GM18867 (cell line): ENCODE results near the gene ANO7.

Experiments
- ATAC-seq: cut with Tn5 transposase; IDR thresholded peaks from one replicate; pipeline ENCODE4 v1.9.1; 2021; ENCODE audit warnings: mild to moderate bottlenecking, moderate library complexity; ENCODE audit not compliant: unreplicated experiment

The ANO7 gene

GRCh38 chr2:241225545-241225944 lies 37.1 kb downstream of the ANO7 start:
- no peak for ATAC-seq

- ATAC-seq: no peak
These were observed 37.5 kb downstream of the ANO7 start for GRCh38 chr2:241225983-241226382.

- ATAC-seq: no peak
These were observed 38.5 kb downstream of the ANO7 start for GRCh38 chr2:241226723-241227572.

- no peak for ATAC-seq
These were observed 39.1 kb downstream of the ANO7 start for GRCh38 chr2:241227594-241227993.

GRCh38 chr2:241228081-241228859 lies 39.8 kb downstream of the ANO7 start:
- ATAC-seq: no peak

GRCh38 chr2:241228860-241229516 lies 40.5 kb downstream of the ANO7 start:
- ATAC-seq: no peak

- ATAC-seq: no peak
These were observed 41.3 kb downstream of the ANO7 start for GRCh38 chr2:241229563-241230401.

GRCh38 chr2:241230435-241230834 lies 42.0 kb downstream of the ANO7 start:
- no peak for ATAC-seq

GRCh38 chr2:241232736-241233575 lies 44.5 kb downstream of the ANO7 start:
- no peak for ATAC-seq

- ATAC-seq: no peak
These were observed 45.8 kb downstream of the ANO7 start for GRCh38 chr2:241234066-241234790.

- ATAC-seq: no peak
These were observed 46.7 kb downstream of the ANO7 start for GRCh38 chr2:241234962-241235740.

- no peak for ATAC-seq
These were observed 47.5 kb downstream of the ANO7 start for GRCh38 chr2:241235859-241236593.

- ATAC-seq: no peak
These were observed 48.6 kb downstream of the ANO7 start for GRCh38 chr2:241237047-241237446.

- ATAC-seq: no peak
These were observed 49.5 kb downstream of the ANO7 start for GRCh38 chr2:241237949-241238371.

- no peak for ATAC-seq
These were observed 50.3 kb downstream of the ANO7 start for GRCh38 chr2:241238693-241239198.

GRCh38 chr2:241239552-241240202 lies 51.2 kb downstream of the ANO7 start:
- ATAC-seq: no peak
